Measurements from ENCODE around the gene SLC24A3. TPM values are rescaled to one million over a fixed set of nuclear protein-coding genes. Genes with fewer than 3 reads are reported as not detected.

The SLC24A3 gene
- polyA plus RNA-seq, 1 donor (not counting 4 experiments of a cell fraction or from before 2014, with no cell fraction given): 0.17 TPM

DNA sequence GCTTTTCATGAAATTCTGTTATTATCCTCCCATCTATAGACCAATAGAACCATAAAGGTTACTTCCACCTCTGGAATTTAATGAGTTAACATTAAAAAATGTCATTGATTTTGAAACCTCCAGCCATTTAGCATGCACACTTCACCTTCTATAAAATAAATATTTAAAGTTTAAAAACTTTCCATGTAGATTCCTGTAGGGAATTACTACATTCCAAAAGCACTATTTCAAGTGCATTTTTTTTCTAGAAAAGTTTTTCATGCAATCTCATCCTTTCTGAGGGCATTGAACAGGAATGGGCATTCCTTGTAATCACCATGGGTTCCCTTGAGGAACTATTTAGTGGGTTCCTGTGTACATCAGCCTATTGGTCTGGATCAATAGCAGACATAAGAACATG is 291.8 kb downstream of the SLC24A3 start:
- no peak overlapping the region for H2AFZ ChIP-seq (ENCODE audit: control insufficient read depth, low read length)
- H4K20me1 ChIP-seq (ENCODE audit: control insufficient read depth, extremely low read depth, insufficient read depth, low read length): no peaks in the 10 kb centered on the region
- H3K4me1 ChIP-seq (ENCODE audit: control insufficient read depth, extremely low read depth, insufficient read depth, low read length): no peaks in the 10 kb centered on the region
- no peak for FAIRE-seq
- no peak overlapping the region for H3K4me2 ChIP-seq (ENCODE audit: control insufficient read depth, extremely low read depth, insufficient read depth, low read depth, low read length)
- H3K9ac ChIP-seq (ENCODE audit: control insufficient read depth, extremely low read depth, insufficient read depth, low read length): no peak overlapping the region
- H3K4me3 ChIP-seq (ENCODE audit: control insufficient read depth in 2 of 3, extremely low read depth in 1 of 3, insufficient read depth in 2 of 3, low read depth in 1 of 3, low read length in 3 of 3): no peak overlapping the region
- DNase-seq (ENCODE audit: low read depth, low spot score): no peak
- H3K36me3 ChIP-seq (ENCODE audit: control insufficient read depth in 2 of 2, extremely low read depth in 1 of 2, insufficient read depth in 2 of 2, low read length in 2 of 2): no peaks in the 10 kb centered on the region
- no peaks in the 10 kb centered on the region for H3K79me2 ChIP-seq (ENCODE audit: control insufficient read depth, insufficient read depth, low read length)
- TF ChIP-seq EZH2 (IDR thresholded peaks at IDR 0.05; ENCODE audit: low read length): no peak
- no peaks in the 10 kb centered on the region for H3K9me3 ChIP-seq (ENCODE audit: control insufficient read depth, low read depth, low read length)
- no peaks in the 10 kb centered on the region for H3K27me3 ChIP-seq (ENCODE audit: control insufficient read depth, extremely low read depth, insufficient read depth, low read length)
- no peak overlapping the region for H3K27ac ChIP-seq (ENCODE audit: control insufficient read depth, insufficient read depth, low read length)
- dilution Hi-C loops (cut with MboI; ENCODE audit: extremely low pct_ligation_motif_present, low sequenced_read_pairs): no loop called here
- no peaks in the 10 kb centered on the region for H3K9me1 ChIP-seq (ENCODE audit: control insufficient read depth, extremely low read depth, insufficient read depth, low read length)

- H3K4me2 ChIP-seq (ENCODE audit: control insufficient read depth, extremely low read depth, insufficient read depth, low read depth, low read length): no peak overlapping the region
- no peaks in the 10 kb centered on the region for H3K79me2 ChIP-seq (ENCODE audit: control insufficient read depth, insufficient read depth, low read length)
- dilution Hi-C loops (cut with MboI; ENCODE audit: extremely low pct_ligation_motif_present, low sequenced_read_pairs): no loop called here
- H3K36me3 ChIP-seq (ENCODE audit: control insufficient read depth in 2 of 2, extremely low read depth in 1 of 2, insufficient read depth in 2 of 2, low read length in 2 of 2): no peaks in the 10 kb centered on the region
- H3K4me1 ChIP-seq (ENCODE audit: control insufficient read depth, extremely low read depth, insufficient read depth, low read length): no peaks in the 10 kb centered on the region
- no peak overlapping the region for H3K9ac ChIP-seq (ENCODE audit: control insufficient read depth, extremely low read depth, insufficient read depth, low read length)
- H2AFZ ChIP-seq (ENCODE audit: control insufficient read depth, low read length): no peak overlapping the region
- DNase-seq (ENCODE audit: low read depth, low spot score): no peak
- H3K27me3 ChIP-seq (ENCODE audit: control insufficient read depth, extremely low read depth, insufficient read depth, low read length): no peaks in the 10 kb centered on the region
- no peak overlapping the region for H3K4me3 ChIP-seq (ENCODE audit: control insufficient read depth in 2 of 3, extremely low read depth in 1 of 3, insufficient read depth in 2 of 3, low read depth in 1 of 3, low read length in 3 of 3)
- TF ChIP-seq, protein P1, sequence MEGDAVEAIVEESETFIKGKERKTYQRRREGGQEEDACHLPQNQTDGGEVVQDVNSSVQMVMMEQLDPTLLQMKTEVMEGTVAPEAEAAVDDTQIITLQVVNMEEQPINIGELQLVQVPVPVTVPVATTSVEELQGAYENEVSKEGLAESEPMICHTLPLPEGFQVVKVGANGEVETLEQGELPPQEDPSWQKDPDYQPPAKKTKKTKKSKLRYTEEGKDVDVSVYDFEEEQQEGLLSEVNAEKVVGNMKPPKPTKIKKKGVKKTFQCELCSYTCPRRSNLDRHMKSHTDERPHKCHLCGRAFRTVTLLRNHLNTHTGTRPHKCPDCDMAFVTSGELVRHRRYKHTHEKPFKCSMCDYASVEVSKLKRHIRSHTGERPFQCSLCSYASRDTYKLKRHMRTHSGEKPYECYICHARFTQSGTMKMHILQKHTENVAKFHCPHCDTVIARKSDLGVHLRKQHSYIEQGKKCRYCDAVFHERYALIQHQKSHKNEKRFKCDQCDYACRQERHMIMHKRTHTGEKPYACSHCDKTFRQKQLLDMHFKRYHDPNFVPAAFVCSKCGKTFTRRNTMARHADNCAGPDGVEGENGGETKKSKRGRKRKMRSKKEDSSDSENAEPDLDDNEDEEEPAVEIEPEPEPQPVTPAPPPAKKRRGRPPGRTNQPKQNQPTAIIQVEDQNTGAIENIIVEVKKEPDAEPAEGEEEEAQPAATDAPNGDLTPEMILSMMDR (optimal IDR thresholded peaks at IDR 0.05 in 1 of 3, IDR thresholded peaks at IDR 0.05 in 1 of 3, conservative IDR thresholded peaks at IDR 0.05 in 1 of 3; ENCODE audit: extremely low read depth in 1 of 3, insufficient read depth in 2 of 3, low read length in 3 of 3): no peak
- TF ChIP-seq EZH2 (IDR thresholded peaks at IDR 0.05; ENCODE audit: low read length): no peak
- H3K9me1 ChIP-seq (ENCODE audit: control insufficient read depth, extremely low read depth, insufficient read depth, low read length): no peaks in the 10 kb centered on the region
- H3K9me3 ChIP-seq (ENCODE audit: control insufficient read depth, low read depth, low read length): no peaks in the 10 kb centered on the region
- FAIRE-seq: no peak
- no peak overlapping the region for H3K27ac ChIP-seq (ENCODE audit: control insufficient read depth, insufficient read depth, low read length)
- no peaks in the 10 kb centered on the region for H4K20me1 ChIP-seq (ENCODE audit: control insufficient read depth, extremely low read depth, insufficient read depth, low read length)
Observed at GRCh38 chr20:19506021-19506420, 293.6 kb downstream of the SLC24A3 start.

DNA sequence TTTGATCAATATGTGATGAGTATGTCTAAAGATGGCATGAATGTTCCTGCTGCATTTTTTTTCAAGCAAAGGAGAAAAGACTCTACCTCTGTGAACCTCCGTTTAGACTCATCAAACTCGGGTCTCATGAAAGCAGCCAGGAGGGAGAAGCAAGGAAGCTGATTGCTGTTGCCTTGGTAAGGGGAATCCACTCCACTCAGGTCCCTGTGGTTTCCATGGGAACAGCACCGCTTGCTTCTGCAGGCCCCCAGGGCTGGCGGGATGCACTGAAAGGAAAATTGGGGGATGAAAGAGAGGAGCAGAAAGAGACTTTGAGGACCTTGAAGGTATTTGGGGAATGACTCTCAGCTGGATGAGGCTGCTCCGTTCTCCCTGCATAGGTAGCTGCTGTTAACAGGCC is 296.0 kb downstream of the SLC24A3 start:
- no peaks in the 10 kb centered on the region for H4K20me1 ChIP-seq (ENCODE audit: control insufficient read depth, extremely low read depth, insufficient read depth, low read length)
- H2AFZ ChIP-seq (ENCODE audit: control insufficient read depth, low read length): no peak overlapping the region
- H3K9me1 ChIP-seq (ENCODE audit: control insufficient read depth, extremely low read depth, insufficient read depth, low read length): no peaks in the 10 kb centered on the region
- no peak overlapping the region for H3K4me3 ChIP-seq (ENCODE audit: control insufficient read depth in 2 of 3, extremely low read depth in 1 of 3, insufficient read depth in 2 of 3, low read depth in 1 of 3, low read length in 3 of 3)
- H3K36me3 ChIP-seq (ENCODE audit: control insufficient read depth in 2 of 2, extremely low read depth in 1 of 2, insufficient read depth in 2 of 2, low read length in 2 of 2): no peaks in the 10 kb centered on the region
- no peaks in the 10 kb centered on the region for H3K79me2 ChIP-seq (ENCODE audit: control insufficient read depth, insufficient read depth, low read length)
- no peaks in the 10 kb centered on the region for H3K9me3 ChIP-seq (ENCODE audit: control insufficient read depth, low read depth, low read length)
- DNase-seq (ENCODE audit: low read depth, low spot score) (no peak), FAIRE-seq (no peak)
- H3K4me1 ChIP-seq (ENCODE audit: control insufficient read depth, extremely low read depth, insufficient read depth, low read length): no peaks in the 10 kb centered on the region
- H3K9ac ChIP-seq (ENCODE audit: control insufficient read depth, extremely low read depth, insufficient read depth, low read length): no peak overlapping the region
- TF ChIP-seq EZH2 (IDR thresholded peaks at IDR 0.05; ENCODE audit: low read length): no peak
- TF ChIP-seq, protein P1 (optimal IDR thresholded peaks at IDR 0.05 in 1 of 3, IDR thresholded peaks at IDR 0.05 in 1 of 3, conservative IDR thresholded peaks at IDR 0.05 in 1 of 3; ENCODE audit: extremely low read depth in 1 of 3, insufficient read depth in 2 of 3, low read length in 3 of 3): no peak
- H3K4me2 ChIP-seq (ENCODE audit: control insufficient read depth, extremely low read depth, insufficient read depth, low read depth, low read length): no peak overlapping the region
- H3K27me3 ChIP-seq (ENCODE audit: control insufficient read depth, extremely low read depth, insufficient read depth, low read length): no peaks in the 10 kb centered on the region
- no peak overlapping the region for H3K27ac ChIP-seq (ENCODE audit: control insufficient read depth, insufficient read depth, low read length)
- dilution Hi-C loops (cut with MboI; ENCODE audit: extremely low pct_ligation_motif_present, low sequenced_read_pairs): no loop called here
